ENCODE data around the gene TMEM191C.
"Not testable (repeated sequence)": the region's sequence is repeated elsewhere in the genome, so short reads cannot be mapped to it uniquely, and the experiment has no call there.

Gene TMEM191C

GRCh38 chr22:21455334-21456089 is 11.7 kb upstream of the TMEM191C start:
- H3K27ac ChIP-seq = no peak overlapping the region
- TF ChIP-seq CTCF (IDR thresholded peaks at IDR 0.05) (no peak), ZFX (IDR thresholded peaks at IDR 0.05; ENCODE audit: borderline replicate concordance) (no peak)

- no peak for TF ChIP-seq ZFX (IDR thresholded peaks at IDR 0.05; ENCODE audit: borderline replicate concordance)
- TF ChIP-seq CTCF (IDR thresholded peaks at IDR 0.05) = no peak
- H3K27ac ChIP-seq = no peak overlapping the region
These were observed 10.0 kb upstream of the TMEM191C start for GRCh38 chr22:21457023-21457787.

GRCh38 chr22:21462672-21463071 is 4.5 kb upstream of the TMEM191C start:
- not testable (repeated sequence) for H3K27ac ChIP-seq

GRCh38 chr22:21468194-21469096 is 1.3 kb downstream of the TMEM191C start:
- H3K27ac ChIP-seq = not testable (repeated sequence)

GRCh38 chr22:21469097-21469994 is 2.2 kb downstream of the TMEM191C start:
- 0 out of 2 replicates have a peak overlapping the region, but pooled peaks have one; percentile 29 for H3K27ac ChIP-seq

- not testable (repeated sequence) for H3K27ac ChIP-seq
These were observed 5.8 kb downstream of the TMEM191C start for GRCh38 chr22:21472984-21473383.

- H3K27ac ChIP-seq = not testable (repeated sequence)
These were observed 6.5 kb downstream of the TMEM191C start for GRCh38 chr22:21473664-21474063.

- H3K27ac ChIP-seq = not testable (repeated sequence)
These were observed 16.9 kb downstream of the TMEM191C start for GRCh38 chr22:21484039-21484438.

GRCh38 chr22:21487723-21488122 is 20.5 kb downstream of the TMEM191C start:
- not testable (repeated sequence) for H3K27ac ChIP-seq

- not testable (repeated sequence) for H3K27ac ChIP-seq
These were observed 22.0 kb downstream of the TMEM191C start for GRCh38 chr22:21489149-21489680.

GRCh38 chr22:21490556-21490955 is 23.4 kb downstream of the TMEM191C start:
- not testable (repeated sequence) for H3K27ac ChIP-seq

- not testable (repeated sequence) for H3K27ac ChIP-seq
These were observed 25.1 kb downstream of the TMEM191C start for GRCh38 chr22:21492271-21492670.

- not testable (repeated sequence) for H3K27ac ChIP-seq
These were observed 26.9 kb downstream of the TMEM191C start for GRCh38 chr22:21493789-21494782.

- H3K27ac ChIP-seq = not testable (repeated sequence)
These were observed 30.8 kb downstream of the TMEM191C start for GRCh38 chr22:21497984-21498383.

- H3K27ac ChIP-seq = not testable (repeated sequence)
These were observed 31.3 kb downstream of the TMEM191C start for GRCh38 chr22:21498489-21498888.

Measured in 22Rv1 (cell line).